DOHH2 (cell line): ENCODE data around the gene TXNDC9.

ENCODE experiments used
- EZH2phosphoT487 ChIP-seq: fragments of 200-600 bp; sonication (generic); IDR thresholded peaks from 2 replicates; pipeline ENCODE4 v1.6.1; 2017; ENCODE audit warnings: borderline replicate concordance, mild to moderate bottlenecking, antibody characterized with exemption, low read length, moderate library complexity, mixed read lengths
- TF ChIP-seq, protein P1 (sequence below): fragments of 200-600 bp; sonication (generic); IDR thresholded peaks from one replicate; pipeline ENCODE4 v1.5.1; 2014; ENCODE audit warnings: antibody characterized with exemption, mild to moderate bottlenecking, low read depth, low read length; ENCODE audit not compliant: poor library complexity, severe bottlenecking

GRCh38 chr2:99376254-99376864 is 40.2 kb upstream of the TXNDC9 start:
- TF ChIP-seq, protein P1, sequence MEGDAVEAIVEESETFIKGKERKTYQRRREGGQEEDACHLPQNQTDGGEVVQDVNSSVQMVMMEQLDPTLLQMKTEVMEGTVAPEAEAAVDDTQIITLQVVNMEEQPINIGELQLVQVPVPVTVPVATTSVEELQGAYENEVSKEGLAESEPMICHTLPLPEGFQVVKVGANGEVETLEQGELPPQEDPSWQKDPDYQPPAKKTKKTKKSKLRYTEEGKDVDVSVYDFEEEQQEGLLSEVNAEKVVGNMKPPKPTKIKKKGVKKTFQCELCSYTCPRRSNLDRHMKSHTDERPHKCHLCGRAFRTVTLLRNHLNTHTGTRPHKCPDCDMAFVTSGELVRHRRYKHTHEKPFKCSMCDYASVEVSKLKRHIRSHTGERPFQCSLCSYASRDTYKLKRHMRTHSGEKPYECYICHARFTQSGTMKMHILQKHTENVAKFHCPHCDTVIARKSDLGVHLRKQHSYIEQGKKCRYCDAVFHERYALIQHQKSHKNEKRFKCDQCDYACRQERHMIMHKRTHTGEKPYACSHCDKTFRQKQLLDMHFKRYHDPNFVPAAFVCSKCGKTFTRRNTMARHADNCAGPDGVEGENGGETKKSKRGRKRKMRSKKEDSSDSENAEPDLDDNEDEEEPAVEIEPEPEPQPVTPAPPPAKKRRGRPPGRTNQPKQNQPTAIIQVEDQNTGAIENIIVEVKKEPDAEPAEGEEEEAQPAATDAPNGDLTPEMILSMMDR: no peak
- TF ChIP-seq EZH2phosphoT487: no peak
